Measurements from ENCODE around the gene RTP2.

RTP2 gene

GRCh38 chr3:187667526-187667925 lies 34.8 kb downstream of the RTP2 start:
- no peak for DNase-seq (ENCODE audit: low read depth)

GRCh38 chr3:187665764-187666402 lies 36.5 kb downstream of the RTP2 start:
- DNase-seq (ENCODE audit: low read depth): no peak

GRCh38 chr3:187665010-187665409 lies 37.3 kb downstream of the RTP2 start:
- no peak for DNase-seq (ENCODE audit: low read depth)

- no peak for DNase-seq (ENCODE audit: low read depth)
Observed at GRCh38 chr3:187662848-187663409, 39.4 kb downstream of the RTP2 start.

- no peak for DNase-seq (ENCODE audit: low read depth)
Observed at GRCh38 chr3:187661267-187661666, 41.1 kb downstream of the RTP2 start.

GRCh38 chr3:187651282-187651681 lies 51.1 kb downstream of the RTP2 start:
- no peak for DNase-seq (ENCODE audit: low read depth)

Measured in stimulated activated CD8-positive, alpha-beta memory T cell treated with anti-CD3 and anti-CD28 coated beads, Interleukin-12 subunit alpha, Interleukin-12 subunit beta, amount 100 ng/mL, for 4 hours (primary cell).